T1000 (cell line): ENCODE measurements around the gene CTBP2.
"Not testable (repeated sequence)": the region's sequence is repeated elsewhere in the genome, so short reads cannot be mapped to it uniquely, and the experiment has no call there.

Source experiments
- DNase-seq: peaks from one replicate; lab custom pipeline; 2025; ENCODE audit warnings: mixed read lengths; lab: John Stamatoyannopoulos, UW

CTBP2 gene

GRCh38 chr10:125064681-125065492 is 95.5 kb downstream of the CTBP2 start:
- no peak for DNase-seq

- DNase-seq = no peak
Measured at GRCh38 chr10:125063256-125063925, 97.0 kb downstream of the CTBP2 start.

- DNase-seq = no peak
Measured at GRCh38 chr10:125062914-125063230, 97.5 kb downstream of the CTBP2 start.

GRCh38 chr10:125062227-125062913 is 98.0 kb downstream of the CTBP2 start:
- no peak for DNase-seq

GRCh38 chr10:125061557-125062226 is 98.7 kb downstream of the CTBP2 start:
- no peak for DNase-seq

GRCh38 chr10:125060826-125061556 is 99.4 kb downstream of the CTBP2 start:
- peak; percentile 17 for DNase-seq

GRCh38 chr10:125060482-125060825 is 99.9 kb downstream of the CTBP2 start:
- no peak for DNase-seq

- DNase-seq = no peak
Measured at GRCh38 chr10:125060026-125060425, 100.3 kb downstream of the CTBP2 start.

GRCh38 chr10:125059348-125059747 is 101.0 kb downstream of the CTBP2 start:
- DNase-seq = not testable (repeated sequence)

- DNase-seq = no peak
Measured at GRCh38 chr10:125057158-125058001, 103.0 kb downstream of the CTBP2 start.

- DNase-seq = no peak
Measured at GRCh38 chr10:125056161-125057132, 103.9 kb downstream of the CTBP2 start.

- DNase-seq = no peak
Measured at GRCh38 chr10:125055446-125055845, 104.9 kb downstream of the CTBP2 start.

- no peak for DNase-seq
Measured at GRCh38 chr10:125054669-125055268, 105.6 kb downstream of the CTBP2 start.

GRCh38 chr10:125054216-125054615 is 106.1 kb downstream of the CTBP2 start:
- no peak for DNase-seq

GRCh38 chr10:125052146-125052545 is 108.2 kb downstream of the CTBP2 start:
- no peak for DNase-seq

- no peak for DNase-seq
Measured at GRCh38 chr10:125050383-125050782, 110.0 kb downstream of the CTBP2 start.

GRCh38 chr10:125049216-125049881 is 111.0 kb downstream of the CTBP2 start:
- DNase-seq = no peak

- DNase-seq = peak; percentile 77
Measured at GRCh38 chr10:125048094-125048864, 112.1 kb downstream of the CTBP2 start.
